ENCODE measurements around the gene DVL2. TPM values are rescaled to one million over a fixed set of nuclear protein-coding genes. Genes with fewer than 3 reads are reported as not detected.
A peak's percentile ranks its signal among the peaks of the same experiment; 100 is the strongest.
"Not testable (repeated sequence)": the region's sequence is repeated elsewhere in the genome, so short reads cannot be mapped to it uniquely, and the experiment has no call there.

The DVL2 gene
- total RNA-seq, 4 donors from 2014 or later: 53.2 to 78.1 (median 55.5) TPM

- no peak for DNase-seq (ENCODE audit: low spot score in 2 of 2)
- no peaks in the 10 kb centered on the region for H3K27me3 ChIP-seq
- no peaks in the 10 kb centered on the region for H3K9me3 ChIP-seq
- TF ChIP-seq POLR2A (IDR thresholded peaks at IDR 0.05): no peak
- peaks cover 34% of the 10 kb centered on the region for H3K4me1 ChIP-seq
- WGBS: 85% methylated on average over 5 of the region's 5 CpGs
- H3K36me3 ChIP-seq: peaks cover 35% of the 10 kb centered on the region
- H3K27ac ChIP-seq: no peak overlapping the region
- no peak overlapping the region for H3K4me3 ChIP-seq
These were observed 12.5 kb upstream of the DVL2 start for GRCh38 chr17:7246779-7247178.

- Histone ChIP-seq H3K27ac (peak overlapping the region; percentile 98), H3K4me3 (peak overlapping the region; percentile 97), H3K36me3 (peaks cover 44% of the 10 kb centered on the region), H3K4me1 (peaks cover 28% of the 10 kb centered on the region)
- WGBS: 74% methylated on average over 10 of the region's 10 CpGs
- not testable (repeated sequence) for H3K27me3 ChIP-seq; H3K9me3 ChIP-seq; DNase-seq (ENCODE audit: low spot score in 2 of 2)
These were observed 9.5 kb upstream of the DVL2 start for GRCh38 chr17:7243838-7244237.

GRCh38 chr17:7243453-7243729 lies 9.1 kb upstream of the DVL2 start:
- H3K4me3 ChIP-seq: peak overlapping the region; percentile 97
- 29% methylated on average over 2 of the region's 2 CpGs for WGBS
- H3K9me3 ChIP-seq: no peaks in the 10 kb centered on the region
- H3K27me3 ChIP-seq: no peaks in the 10 kb centered on the region
- no peak for DNase-seq (ENCODE audit: low spot score in 2 of 2)
- peak overlapping the region; percentile 98 for H3K27ac ChIP-seq
- H3K4me1 ChIP-seq: peaks cover 26% of the 10 kb centered on the region
- no peak for TF ChIP-seq EP300 (IDR thresholded peaks at IDR 0.05)
- TF ChIP-seq POLR2AphosphoS5 (IDR thresholded peaks at IDR 0.05): no peak
- TF ChIP-seq CTCF (IDR thresholded peaks at IDR 0.05): no peak
- no peak for TF ChIP-seq POLR2A (IDR thresholded peaks at IDR 0.05)
- peaks cover 44% of the 10 kb centered on the region for H3K36me3 ChIP-seq

GRCh38 chr17:7242717-7243452 lies 8.6 kb upstream of the DVL2 start:
- peak overlapping the region; percentile 97 for H3K4me3 ChIP-seq
- peak overlapping the region; percentile 98 for H3K27ac ChIP-seq
- TF ChIP-seq EP300 (IDR thresholded peaks at IDR 0.05) (no peak), POLR2A (IDR thresholded peaks at IDR 0.05) (peak in 1 of 2 donors; percentile 50), POLR2AphosphoS5 (IDR thresholded peaks at IDR 0.05) (peak; percentile 7 to 98 (median 97)), CTCF (IDR thresholded peaks at IDR 0.05) (no peak)
- peaks cover 27% of the 10 kb centered on the region for H3K4me1 ChIP-seq
- H3K27me3 ChIP-seq: no peaks in the 10 kb centered on the region
- H3K36me3 ChIP-seq: peaks cover 44% of the 10 kb centered on the region
- peak; percentile 98 to 99 for DNase-seq (ENCODE audit: low spot score in 2 of 2)
- WGBS: under 1% methylated on average over 49 of the region's 49 CpGs
- H3K9me3 ChIP-seq: no peaks in the 10 kb centered on the region

- DNase-seq (ENCODE audit: low spot score in 2 of 2): peak; percentile 97
- WGBS: 0% methylated on average over 32 of the region's 62 CpGs
- Histone ChIP-seq H3K27ac (peak within 1 kb of the TSS; percentile 98), H3K27me3 (no peaks in the 10 kb centered on the region), H3K4me1 (peaks cover 35% of the 10 kb centered on the region), H3K4me3 (peak within 1 kb of the TSS; percentile 97), H3K36me3 (peaks cover 43% of the 10 kb centered on the region), H3K9me3 (no peaks in the 10 kb centered on the region)
- TF ChIP-seq POLR2AphosphoS5 (IDR thresholded peaks at IDR 0.05) (no peak), EP300 (IDR thresholded peaks at IDR 0.05) (no peak), POLR2A (IDR thresholded peaks at IDR 0.05) (peak in 1 of 2 donors; percentile 74), CTCF (IDR thresholded peaks at IDR 0.05) (no peak)
These were observed 7.7 kb upstream of the DVL2 start, which contains the start of gene GABARAP for GRCh38 chr17:7241783-7242716. Gene GABARAP (minus strand): TSS chr17:7242449. CDS start chr17:7242330, 119 bp downstream.

Data from suprapubic skin (tissue), 4 donors.